ENCODE measurements around the gene MADD. TPM values are rescaled to one million over a fixed set of nuclear protein-coding genes. Genes with fewer than 3 reads are reported as not detected.

The MADD gene
- total RNA-seq, 2 experiments from 2014 or later = 99.4 to 107 TPM

DNA sequence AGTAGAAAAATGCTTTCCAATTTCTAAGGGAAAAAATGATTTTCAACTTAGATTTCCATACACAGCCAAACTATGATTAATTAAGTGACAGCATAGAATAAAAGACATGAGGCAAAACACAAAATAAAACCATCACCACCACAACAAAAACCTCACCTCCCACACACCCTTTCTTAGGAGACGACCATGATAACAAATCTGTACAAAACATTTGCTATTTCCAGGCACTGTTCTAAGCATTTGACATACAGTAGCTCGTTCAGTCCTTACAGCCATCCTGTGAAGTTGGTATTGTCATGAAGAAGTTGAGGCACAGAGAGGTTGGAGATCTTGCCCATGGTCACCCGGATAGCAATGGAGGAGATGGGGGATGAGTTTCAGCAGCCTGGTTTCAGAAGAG, 99.7 kb downstream of the MADD start:
- ChIA-PET POLR2A (no interaction called here), CTCF (interaction anchor here (0.9 to 5.7 kb wide), 2 partner anchors 9 to 42 kb away, joined by 3 to 98 read pairs; partner anchors contain the start of gene SPI1)
- no peak overlapping the region for H3K4me3 Mint-ChIP-seq
- no peaks in the 10 kb centered on the region for H3K9me3 Mint-ChIP-seq
- no peak for DNase-seq
- no peaks in the 10 kb centered on the region for H3K36me3 Mint-ChIP-seq (ENCODE audit: low read depth)
- peaks cover 6% of the 10 kb centered on the region for H3K4me1 Mint-ChIP-seq
- H3K27me3 Mint-ChIP-seq = peaks cover 7% of the 10 kb centered on the region
- H3K27ac Mint-ChIP-seq = no peak overlapping the region

DNA sequence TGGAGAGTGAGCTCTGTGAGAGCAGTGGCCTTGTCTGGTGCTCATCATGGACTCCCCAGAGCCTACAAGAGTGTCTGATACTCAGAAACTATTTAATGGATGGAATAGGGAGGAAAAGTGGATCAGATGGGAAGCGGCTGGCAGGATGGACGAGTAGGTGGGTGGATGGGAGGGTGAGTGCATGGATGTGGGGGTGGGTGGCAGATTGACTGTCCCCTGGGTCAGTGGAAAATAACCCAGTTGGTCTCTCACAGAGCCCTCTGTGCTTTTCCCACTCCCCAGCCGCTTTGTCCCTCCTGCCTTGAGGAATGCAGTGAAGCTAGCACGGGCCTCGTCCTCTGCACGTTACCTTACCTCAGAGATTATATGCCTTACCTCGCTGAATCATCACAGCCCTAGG, 102.5 kb downstream of the MADD start:
- Mint-ChIP-seq H3K27ac (no peak overlapping the region), H3K4me1 (peaks cover 2% of the 10 kb centered on the region), H3K9me3 (no peaks in the 10 kb centered on the region), H3K36me3 (ENCODE audit: low read depth) (no peaks in the 10 kb centered on the region), H3K27me3 (no peaks in the 10 kb centered on the region), H3K4me3 (no peak overlapping the region)
- no peak for DNase-seq
- ChIA-PET CTCF (interaction anchor here (0.6 to 5.7 kb wide), 11 partner anchors 21 to 269 kb away, joined by 3 to 98 read pairs (median 4); no protein-coding TSS in a partner anchor), POLR2A (interaction anchor here (0.9 to 3.2 kb wide), 2 partner anchors 22 to 54 kb away, joined by 3 to 13 read pairs; partner anchors contain the start of gene PSMC3)

DNA sequence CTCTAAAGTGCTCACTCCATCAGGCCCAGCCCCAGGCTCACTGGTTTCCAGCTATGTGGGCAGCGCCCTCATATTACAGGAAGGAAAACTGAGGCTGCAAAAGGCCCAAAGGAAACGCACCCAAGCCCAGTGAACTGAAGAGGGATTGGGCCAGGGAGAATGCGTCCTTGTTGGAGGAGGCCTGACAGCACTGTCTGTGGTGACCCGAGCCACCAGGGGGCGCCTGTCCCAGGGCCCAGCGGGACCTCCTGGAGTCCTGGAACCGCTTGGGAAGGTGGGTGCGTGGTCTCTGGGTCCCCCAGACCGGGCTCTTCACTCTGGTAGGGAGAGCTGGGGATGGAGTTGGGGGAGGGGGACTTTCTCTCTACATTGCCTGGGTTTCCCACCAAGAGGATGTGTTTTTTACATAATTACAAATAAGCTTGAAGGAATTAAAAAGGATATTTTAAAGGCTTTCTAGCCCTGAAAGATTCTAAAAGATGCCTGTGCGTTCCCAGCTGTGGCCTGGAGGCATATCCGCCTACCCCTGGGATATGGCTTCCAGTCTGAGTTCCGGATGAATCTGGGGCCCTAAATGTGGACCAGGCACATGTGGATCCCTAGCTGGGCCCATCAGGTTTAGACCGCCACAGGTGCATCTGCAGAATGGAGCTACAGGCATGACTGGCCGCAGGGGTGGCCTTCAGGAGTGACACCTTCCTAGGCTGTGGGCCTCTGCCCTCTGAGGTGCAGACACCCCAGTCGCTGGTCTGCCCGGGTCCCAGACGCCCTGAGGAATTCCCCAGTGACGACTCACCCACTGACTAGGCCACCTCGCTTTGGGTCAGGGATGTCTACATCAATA, 104.2 kb downstream of the MADD start:
- H3K4me3 Mint-ChIP-seq = no peak overlapping the region
- H3K36me3 Mint-ChIP-seq (ENCODE audit: low read depth) = no peaks in the 10 kb centered on the region
- DNase-seq = peak; percentile 84
- peaks cover 2% of the 10 kb centered on the region for H3K4me1 Mint-ChIP-seq
- no peaks in the 10 kb centered on the region for H3K27me3 Mint-ChIP-seq
- CTCF ChIA-PET = interaction anchor here (0.5 to 5.7 kb wide), 31 partner anchors 9 to 481 kb away, joined by 3 to 98 read pairs (median 7); partner anchors contain the start of genes PSMC3 and SLC39A13
- no peaks in the 10 kb centered on the region for H3K9me3 Mint-ChIP-seq
- POLR2A ChIA-PET = interaction anchor here (0.8 to 3.2 kb wide), 4 partner anchors 9 to 33 kb away, joined by 3 to 13 read pairs (median 6); no protein-coding TSS in a partner anchor
- H3K27ac Mint-ChIP-seq = no peak overlapping the region

- ChIA-PET POLR2A (interaction anchor here (0.8 to 3.2 kb wide), 4 partner anchors 8 to 33 kb away, joined by 3 to 13 read pairs (median 6); no protein-coding TSS in a partner anchor), CTCF (interaction anchor here (0.7 to 5.7 kb wide), 28 partner anchors 9 to 480 kb away, joined by 3 to 98 read pairs (median 8); partner anchors contain the start of genes PSMC3 and SLC39A13)
- DNase-seq = no peak
- Mint-ChIP-seq H3K27me3 (no peaks in the 10 kb centered on the region), H3K27ac (no peak overlapping the region), H3K4me1 (no peaks in the 10 kb centered on the region), H3K4me3 (no peak overlapping the region), H3K36me3 (ENCODE audit: low read depth) (no peaks in the 10 kb centered on the region), H3K9me3 (no peaks in the 10 kb centered on the region)
These were observed 104.7 kb downstream of the MADD start for GRCh38 chr11:47374720-47375019.

DNA sequence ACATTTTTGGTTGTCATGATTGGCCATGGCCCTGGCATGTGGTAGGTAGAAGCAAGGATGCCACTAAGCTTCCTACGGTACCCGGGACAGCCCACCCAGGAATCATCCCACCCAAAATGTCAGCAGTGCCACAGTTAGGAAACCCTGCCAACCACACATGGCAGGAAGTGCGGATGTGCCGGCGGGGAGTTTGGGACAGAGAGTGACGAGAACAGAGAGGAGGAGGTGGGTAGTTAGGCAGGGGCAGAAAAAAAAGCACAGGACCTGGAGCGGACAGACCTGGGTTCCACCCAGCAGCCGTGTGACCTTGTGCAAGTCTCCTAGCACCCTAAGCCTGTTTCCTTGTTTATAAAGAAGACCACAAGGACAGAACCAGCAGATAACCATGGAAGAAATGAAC, 105.1 kb downstream of the MADD start:
- ChIA-PET CTCF (interaction anchor here (1.1 to 5.7 kb wide), 7 partner anchors 13 to 79 kb away, joined by 3 to 98 read pairs (median 20); partner anchors contain the start of gene SLC39A13), POLR2A (interaction anchor here (1.4 to 3.2 kb wide), 2 partner anchors 14 to 19 kb away, joined by 3 to 13 read pairs; no protein-coding TSS in a partner anchor)
- Mint-ChIP-seq H3K36me3 (ENCODE audit: low read depth) (no peaks in the 10 kb centered on the region), H3K27me3 (no peaks in the 10 kb centered on the region), H3K9me3 (no peaks in the 10 kb centered on the region), H3K4me3 (no peak overlapping the region), H3K27ac (no peak overlapping the region), H3K4me1 (no peaks in the 10 kb centered on the region)
- DNase-seq = no peak

GRCh38 chr11:47375546-47376085, 105.7 kb downstream of the MADD start:
- H3K4me3 Mint-ChIP-seq = no peak overlapping the region
- no peaks in the 10 kb centered on the region for H3K27me3 Mint-ChIP-seq
- H3K36me3 Mint-ChIP-seq (ENCODE audit: low read depth) = no peaks in the 10 kb centered on the region
- ChIA-PET POLR2A (no interaction called here), CTCF (interaction anchor here (1.3 to 5.7 kb wide), 3 partner anchors 18 to 37 kb away, joined by 5 to 98 read pairs (median 24); no protein-coding TSS in a partner anchor)
- no peaks in the 10 kb centered on the region for H3K9me3 Mint-ChIP-seq
- H3K27ac Mint-ChIP-seq = no peak overlapping the region
- no peak for DNase-seq
- H3K4me1 Mint-ChIP-seq = no peaks in the 10 kb centered on the region

DNA sequence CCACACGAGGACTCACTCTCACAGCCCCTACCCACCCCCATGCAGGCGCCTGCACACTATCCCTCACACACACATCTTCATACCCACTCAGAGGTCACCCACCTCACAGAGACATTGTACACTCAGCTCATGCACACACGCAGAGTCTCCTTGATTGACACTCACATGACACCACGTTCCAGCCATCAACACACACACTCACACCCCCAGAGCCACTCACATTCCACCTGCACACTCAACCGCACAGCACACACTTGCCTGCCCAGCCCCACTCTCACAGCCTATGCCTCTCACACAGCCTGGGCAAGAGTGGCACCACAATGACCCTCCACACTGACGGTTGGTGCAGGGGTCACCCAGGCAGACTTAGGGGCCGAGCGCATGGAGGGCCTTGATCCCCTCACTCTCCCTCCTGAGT, 106.2 kb downstream of the MADD start:
- no peaks in the 10 kb centered on the region for H3K9me3 Mint-ChIP-seq
- POLR2A ChIA-PET = no interaction called here
- no peak for DNase-seq

DNA sequence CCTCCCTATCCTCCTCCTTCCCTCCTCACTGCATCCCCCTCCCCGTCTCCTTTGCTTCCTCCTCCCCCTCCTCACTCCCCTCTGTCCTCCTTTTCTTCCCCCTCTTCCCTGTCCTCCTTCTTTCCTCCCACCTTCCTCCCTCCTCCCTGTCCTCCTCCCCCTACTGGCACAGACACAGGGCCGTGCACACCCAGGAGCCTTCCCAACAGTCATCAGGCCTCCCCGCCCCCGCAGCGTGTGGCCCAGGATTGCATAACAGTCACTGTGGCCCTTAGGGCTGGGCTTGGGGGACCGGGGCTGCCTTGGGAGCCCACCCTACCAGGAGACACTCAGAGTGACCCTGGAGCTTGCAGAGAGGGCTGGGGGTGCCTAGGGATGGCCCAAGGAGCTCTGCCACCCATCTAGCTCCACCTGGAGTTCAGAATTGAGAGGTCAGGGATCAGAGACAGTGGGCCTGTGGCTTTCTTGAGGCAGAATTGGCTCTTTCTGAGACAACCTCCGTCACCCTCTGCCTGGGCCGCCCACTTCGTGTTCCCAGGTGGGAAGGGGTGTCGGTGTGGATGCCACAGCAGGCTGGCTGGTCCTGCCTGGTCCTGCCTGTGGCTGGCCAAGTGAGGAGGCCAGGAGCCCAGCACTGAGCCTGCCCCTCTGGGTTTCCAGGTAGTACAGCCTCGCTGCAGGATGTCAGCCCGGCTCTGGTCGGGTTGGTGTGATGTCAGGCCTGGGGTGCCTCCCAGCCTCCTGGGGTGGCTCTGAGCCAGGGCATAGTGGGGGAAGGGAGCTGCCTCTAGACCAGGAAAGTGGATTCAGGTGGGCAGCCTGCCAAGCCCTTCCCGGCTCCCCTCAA, 106.8 kb downstream of the MADD start:
- ChIA-PET CTCF (interaction anchor here (1.3 kb wide), 1 partner anchor 36 kb away, joined by 5 read pairs; no protein-coding TSS in a partner anchor), POLR2A (no interaction called here)
- Mint-ChIP-seq H3K27ac (no peak overlapping the region), H3K36me3 (ENCODE audit: low read depth) (no peaks in the 10 kb centered on the region), H3K4me1 (no peaks in the 10 kb centered on the region), H3K27me3 (no peaks in the 10 kb centered on the region), H3K9me3 (no peaks in the 10 kb centered on the region), H3K4me3 (no peak overlapping the region)
- DNase-seq = no peak

More for the DNA sequence above, 106.2 kb downstream of the MADD start:
- CTCF ChIA-PET = interaction anchor here (1.3 kb wide), 1 partner anchor 36 kb away, joined by 5 read pairs; no protein-coding TSS in a partner anchor
- Mint-ChIP-seq H3K27me3 (no peaks in the 10 kb centered on the region), H3K4me1 (no peaks in the 10 kb centered on the region), H3K27ac (no peak overlapping the region), H3K36me3 (ENCODE audit: low read depth) (no peaks in the 10 kb centered on the region), H3K4me3 (no peak overlapping the region)

DNA sequence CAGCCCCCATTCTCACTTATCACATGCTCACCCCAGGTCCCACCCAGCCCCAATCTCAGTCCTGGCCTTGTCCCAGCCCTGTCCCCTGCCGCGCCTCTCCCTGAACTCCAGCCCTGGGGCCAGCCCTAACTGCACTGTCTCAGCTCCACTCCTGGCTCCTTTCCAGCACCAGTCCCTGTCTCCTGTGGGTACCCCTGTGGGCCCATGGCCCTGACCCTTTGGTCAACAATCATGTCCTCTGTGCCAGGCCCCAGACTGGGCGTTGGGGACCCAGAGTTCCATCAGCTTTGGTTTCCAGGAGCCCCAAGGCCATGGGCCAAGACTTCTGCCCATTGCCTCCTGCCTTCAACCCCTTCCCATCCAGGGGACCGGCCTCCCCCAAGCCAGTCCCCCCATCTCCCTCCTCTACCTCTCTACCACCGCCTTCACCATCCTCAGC, 107.7 kb downstream of the MADD start:
- POLR2A ChIA-PET = no interaction called here

DNA sequence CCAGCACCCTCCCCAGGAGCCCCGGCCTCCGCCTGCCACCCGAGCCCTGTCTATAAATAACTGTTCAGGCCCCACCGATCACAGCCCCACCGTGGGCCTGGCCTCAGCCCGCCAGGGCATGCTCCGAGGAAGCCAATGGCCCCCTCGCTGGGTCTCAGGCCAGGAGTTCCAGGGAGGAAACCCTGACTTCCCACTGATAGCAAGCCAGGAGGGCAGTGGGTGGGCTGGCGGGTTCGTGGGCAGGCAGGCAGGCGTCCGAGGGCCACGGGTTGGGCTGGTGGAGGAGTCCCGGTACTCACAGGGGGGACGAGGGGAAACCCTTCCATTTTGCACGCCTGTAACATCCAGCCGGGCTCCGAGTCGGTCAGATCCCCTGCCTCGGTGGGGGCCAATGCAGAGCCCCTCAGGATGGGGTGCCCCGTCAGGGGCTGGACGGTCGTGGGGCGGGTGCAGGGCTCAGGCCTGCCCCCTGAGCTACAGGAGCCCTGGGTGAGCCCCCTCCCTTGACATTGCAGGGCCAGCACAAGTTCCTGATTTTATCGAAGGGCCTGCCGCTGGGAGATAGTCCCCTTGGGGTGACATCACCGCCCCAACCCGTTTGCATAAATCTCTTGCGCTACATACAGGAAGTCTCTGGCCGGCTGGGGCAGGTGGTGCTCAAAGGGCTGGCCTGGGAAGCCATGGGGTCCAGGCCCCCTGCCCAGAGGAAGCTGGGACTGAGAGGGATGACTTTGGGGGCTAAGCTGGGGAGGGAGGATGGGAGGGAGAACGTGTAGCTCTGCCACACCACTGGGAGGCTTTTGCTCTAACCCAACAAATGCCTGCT, 108.3 kb downstream of the MADD start, which contains the start of gene SPI1:
Gene SPI1 (minus strand): TSS at position 538 of the 826 bp plus-strand sequence. CDS start 194 bp downstream, at position 344.
- Mint-ChIP-seq H3K4me3 (no peak within 1 kb of the TSS), H3K27ac (no peak within 1 kb of the TSS), H3K4me1 (no peaks in the 10 kb centered on the region), H3K36me3 (ENCODE audit: low read depth) (no peaks in the 10 kb centered on the region), H3K27me3 (no peaks in the 10 kb centered on the region), H3K9me3 (no peaks in the 10 kb centered on the region)
- POLR2A ChIA-PET = no interaction called here
- CTCF ChIA-PET = interaction anchor here (0.5 to 1.5 kb wide), 4 partner anchors 9 to 415 kb away, joined by 3 read pairs; no protein-coding TSS in a partner anchor
- no peak for DNase-seq

More for the DNA sequence above, 107.7 kb downstream of the MADD start:
- H3K4me1 Mint-ChIP-seq = no peaks in the 10 kb centered on the region
- CTCF ChIA-PET = no interaction called here
- no peaks in the 10 kb centered on the region for H3K36me3 Mint-ChIP-seq (ENCODE audit: low read depth)
- no peak overlapping the region for H3K4me3 Mint-ChIP-seq
- no peaks in the 10 kb centered on the region for H3K9me3 Mint-ChIP-seq
- no peak overlapping the region for H3K27ac Mint-ChIP-seq
- no peak for DNase-seq
- no peaks in the 10 kb centered on the region for H3K27me3 Mint-ChIP-seq

GRCh38 chr11:47378836-47379170, 108.9 kb downstream of the MADD start:
- no peaks in the 10 kb centered on the region for H3K9me3 Mint-ChIP-seq
- no peaks in the 10 kb centered on the region for H3K27me3 Mint-ChIP-seq
- POLR2A ChIA-PET = no interaction called here
- H3K4me1 Mint-ChIP-seq = no peaks in the 10 kb centered on the region
- no peaks in the 10 kb centered on the region for H3K36me3 Mint-ChIP-seq (ENCODE audit: low read depth)
- H3K27ac Mint-ChIP-seq = no peak overlapping the region
- no peak overlapping the region for H3K4me3 Mint-ChIP-seq
- CTCF ChIA-PET = interaction anchor here (0.5 to 1.5 kb wide), 4 partner anchors 10 to 415 kb away, joined by 3 read pairs; no protein-coding TSS in a partner anchor
- DNase-seq = no peak

DNA sequence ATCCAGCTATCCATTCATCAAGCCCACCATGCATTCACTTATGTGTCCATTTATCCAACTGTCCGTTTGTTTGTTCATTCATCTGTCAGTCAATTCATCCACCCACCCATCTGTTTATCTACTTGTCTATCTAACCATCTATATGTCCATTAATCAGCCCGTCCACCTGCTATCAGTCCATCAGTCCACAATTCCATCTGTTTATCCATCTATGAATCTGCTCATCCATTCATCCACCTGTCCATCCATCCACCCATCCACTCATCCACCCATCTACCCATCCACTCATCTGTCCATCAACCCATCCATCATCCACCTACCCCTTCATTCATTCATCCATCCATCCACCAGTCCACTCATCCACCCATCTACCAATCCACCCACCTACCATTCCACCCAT, 109.4 kb downstream of the MADD start:
- H3K9me3 Mint-ChIP-seq = no peaks in the 10 kb centered on the region
- no peak overlapping the region for H3K27ac Mint-ChIP-seq
- H3K36me3 Mint-ChIP-seq (ENCODE audit: low read depth) = no peaks in the 10 kb centered on the region
- ChIA-PET CTCF (interaction anchor here (1.4 to 1.5 kb wide), 2 partner anchors 13 to 74 kb away, joined by 3 read pairs; no protein-coding TSS in a partner anchor), POLR2A (no interaction called here)
- DNase-seq = no peak
- H3K4me1 Mint-ChIP-seq = no peaks in the 10 kb centered on the region
- H3K4me3 Mint-ChIP-seq = no peak overlapping the region
- H3K27me3 Mint-ChIP-seq = no peaks in the 10 kb centered on the region

Measured in activated CD4-positive, alpha-beta memory T cell treated with anti-CD3 and anti-CD28 coated beads, Interleukin-2, amount 10 ng/mL, durations not matched to agents 7 days and 5 days (primary cell).